Peyer's patch (tissue), 4 donors: ENCODE measurements around the gene P2RX5. TPM values are rescaled to one million over a fixed set of nuclear protein-coding genes. Genes with fewer than 3 reads are reported as not detected.

Experiments used
- DNase-seq, 3 donors: peaks; one replicate each; pipeline ENCODE4 v3.0.0-alpha.2; 2017 to 2019
- H3K27ac ChIP-seq, 4 donors: fragments of 200-600 bp; sonication (generic); one replicate each; pipeline ENCODE4 v1.5.1; 2016 to 2019
- H3K27me3 ChIP-seq, 2 donors: fragments of 200-600 bp; sonication (generic); one replicate each; pipeline ENCODE4 v1.5.1; 2019
- H3K36me3 ChIP-seq, 3 donors: fragments of 200-600 bp; sonication (generic); one replicate each; pipeline ENCODE4 v1.5.1; 2016 to 2019
- H3K4me1 ChIP-seq, 4 donors: fragments of 200-600 bp; sonication (generic); one replicate each; pipeline ENCODE4 v1.5.1; 2016 to 2019
- H3K4me3 ChIP-seq, 4 donors: fragments of 200-600 bp; sonication (generic); 1 replicate in 3 of 4; 2 replicates in 1 of 4; pipeline ENCODE4 v1.5.1; 2016 to 2019; ENCODE audit warnings: mild to moderate bottlenecking in 1 of 4
- H3K9me3 ChIP-seq, 4 donors: fragments of 200-600 bp; sonication (generic); one replicate each; pipeline ENCODE4 v1.5.1; 2016 to 2019; ENCODE audit warnings: mild to moderate bottlenecking in 1 of 4
- CTCF ChIP-seq, 6 experiments: fragments of 450-650 bp in 4 of 6; fragments of 200-600 bp in 2 of 6; sonication (generic) in 1 of 6; IDR thresholded peaks; one replicate each; pipeline ENCODE4 v1.5.1; 2017 to 2019; ENCODE audit warnings: antibody characterized with exemption in 6 of 6, mild to moderate bottlenecking in 3 of 6, moderate library complexity in 1 of 6
- POLR2A ChIP-seq, 2 donors: fragments of 450-650 bp; IDR thresholded peaks; one replicate each; pipeline ENCODE4 v1.5.1; 2017; ENCODE audit warnings: antibody characterized with exemption in 2 of 2, mild to moderate bottlenecking in 2 of 2, moderate library complexity in 2 of 2
- total RNA-seq, 4 donors: library from RNA; depleted of rRNA; stranded (reverse); fragments of >200 nt; gene quantifications; one replicate each; pipeline ENCODE4 v1.1.0, GENCODE V29; 2016

Gene P2RX5
- total RNA-seq, 4 donors from 2014 or later: 1.2 to 103 (median 5.7) TPM

DNA sequence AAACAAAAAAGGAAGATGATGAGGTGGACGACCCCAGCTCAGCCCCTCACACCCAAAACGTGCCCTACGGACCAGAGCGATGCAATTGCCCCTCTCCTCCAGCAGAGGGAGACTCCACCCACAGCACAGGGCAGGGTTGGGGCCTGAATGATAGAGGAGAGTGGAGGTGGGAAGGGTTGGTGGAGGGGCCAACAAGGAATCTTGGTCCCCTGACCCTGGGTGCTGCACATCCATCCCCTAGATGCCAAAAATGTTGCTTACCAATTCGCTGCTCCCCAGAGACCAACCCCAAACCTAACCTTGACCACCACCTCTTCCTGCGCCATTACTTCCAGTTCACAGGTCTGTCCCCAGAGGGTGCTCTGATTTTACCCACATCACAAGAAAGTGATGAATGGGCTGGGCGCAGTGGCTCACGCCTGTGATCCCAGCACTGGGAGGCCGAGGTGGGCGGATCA lies 12.9 kb downstream of the P2RX5 start:
- peak in 2 of 3 donors; percentile 52 to 71 for DNase-seq

DNA sequence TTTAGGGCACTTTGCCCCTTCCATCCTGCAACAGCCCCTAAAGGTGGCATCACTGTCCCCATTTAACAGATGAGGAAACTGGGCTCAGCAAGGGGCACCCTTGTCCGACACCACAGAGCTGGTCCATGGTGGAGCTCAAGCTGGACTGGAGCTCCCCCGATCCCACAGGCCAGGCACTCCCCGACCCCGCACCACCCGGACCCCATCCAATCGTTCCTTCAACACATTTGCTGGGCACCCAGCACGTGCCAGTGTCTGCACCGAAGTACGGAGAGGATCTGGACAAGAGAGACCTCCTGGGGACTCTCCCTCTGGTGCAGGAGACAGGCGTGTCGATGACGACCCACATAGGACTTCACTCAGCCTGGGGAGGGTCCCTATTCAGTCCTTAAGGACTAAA lies 13.9 kb downstream of the P2RX5 start:
- TF ChIP-seq CTCF (IDR thresholded peaks at IDR 0.05) (no peak), POLR2A (IDR thresholded peaks at IDR 0.05) (no peak)
- Histone ChIP-seq H3K27me3 (no peaks in the 10 kb centered on the region), H3K27ac (no peak overlapping the region), H3K4me1 (no peaks in the 10 kb centered on the region), H3K36me3 (no peaks in the 10 kb centered on the region), H3K4me3 (no peak overlapping the region), H3K9me3 (no peaks in the 10 kb centered on the region)
- no peak for DNase-seq

More for the DNA sequence above, 12.9 kb downstream of the P2RX5 start:
- no peak overlapping the region for H3K4me3 ChIP-seq
- peak overlapping the region in 1 of 4 donors; percentile 19 for H3K27ac ChIP-seq
- no peaks in the 10 kb centered on the region for H3K9me3 ChIP-seq
- H3K27me3 ChIP-seq: no peaks in the 10 kb centered on the region
- H3K36me3 ChIP-seq: no peaks in the 10 kb centered on the region
- TF ChIP-seq POLR2A (IDR thresholded peaks at IDR 0.05) (no peak), CTCF (IDR thresholded peaks at IDR 0.05) (peak; percentile 78 to 90 (median 83))
- no peaks in the 10 kb centered on the region for H3K4me1 ChIP-seq

- Histone ChIP-seq H3K27me3 (no peaks in the 10 kb centered on the region), H3K4me1 (no peaks in the 10 kb centered on the region), H3K9me3 (no peaks in the 10 kb centered on the region), H3K4me3 (no peak overlapping the region), H3K27ac (no peak overlapping the region), H3K36me3 (no peaks in the 10 kb centered on the region)
- DNase-seq: no peak
- TF ChIP-seq CTCF (IDR thresholded peaks at IDR 0.05): no peak
- TF ChIP-seq POLR2A (IDR thresholded peaks at IDR 0.05): no peak
Measured at GRCh38 chr17:3681565-3681964, 14.4 kb downstream of the P2RX5 start.

DNA sequence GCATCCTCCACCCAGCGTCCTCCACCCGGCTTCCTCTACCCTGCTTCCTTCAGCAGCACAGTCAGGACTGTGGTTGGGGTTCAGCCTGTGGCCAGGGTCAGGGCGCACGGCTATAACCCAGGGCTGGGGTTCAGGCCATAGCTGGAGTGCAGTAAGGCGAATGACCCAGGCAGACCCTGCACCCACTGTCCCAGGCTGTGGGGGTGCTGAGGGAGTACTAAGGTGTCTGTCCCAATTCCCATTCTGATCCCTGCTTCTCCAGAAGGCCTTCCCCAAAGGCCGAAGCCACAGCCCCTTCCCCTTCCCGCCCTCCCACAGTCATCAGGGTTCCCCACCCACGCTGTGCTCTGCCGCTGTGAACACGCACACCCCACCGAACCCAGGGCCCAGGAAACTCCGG lies 14.9 kb downstream of the P2RX5 start:
- TF ChIP-seq CTCF (IDR thresholded peaks at IDR 0.05) (no peak), POLR2A (IDR thresholded peaks at IDR 0.05) (no peak)
- DNase-seq: no peak
- no peaks in the 10 kb centered on the region for H3K9me3 ChIP-seq
- no peaks in the 10 kb centered on the region for H3K27me3 ChIP-seq
- H3K4me1 ChIP-seq: no peaks in the 10 kb centered on the region
- no peak overlapping the region for H3K4me3 ChIP-seq
- H3K27ac ChIP-seq: no peak overlapping the region
- H3K36me3 ChIP-seq: no peaks in the 10 kb centered on the region

- Histone ChIP-seq H3K4me1 (no peaks in the 10 kb centered on the region), H3K27ac (no peak overlapping the region), H3K36me3 (no peaks in the 10 kb centered on the region), H3K27me3 (no peaks in the 10 kb centered on the region), H3K4me3 (no peak overlapping the region), H3K9me3 (no peaks in the 10 kb centered on the region)
- TF ChIP-seq CTCF (IDR thresholded peaks at IDR 0.05) (no peak), POLR2A (IDR thresholded peaks at IDR 0.05) (no peak)
- DNase-seq: no peak
Measured at GRCh38 chr17:3679531-3680126, 16.3 kb downstream of the P2RX5 start.
